HG03354 (cell line): ENCODE measurements around the gene DDOST.

ENCODE experiments used
- ATAC-seq: cut with Tn5 transposase; IDR thresholded peaks from one replicate; pipeline ENCODE4 v1.9.1; 2021; ENCODE audit warnings: mild to moderate bottlenecking; ENCODE audit not compliant: unreplicated experiment, poor library complexity, severe bottlenecking

The DDOST gene

DNA sequence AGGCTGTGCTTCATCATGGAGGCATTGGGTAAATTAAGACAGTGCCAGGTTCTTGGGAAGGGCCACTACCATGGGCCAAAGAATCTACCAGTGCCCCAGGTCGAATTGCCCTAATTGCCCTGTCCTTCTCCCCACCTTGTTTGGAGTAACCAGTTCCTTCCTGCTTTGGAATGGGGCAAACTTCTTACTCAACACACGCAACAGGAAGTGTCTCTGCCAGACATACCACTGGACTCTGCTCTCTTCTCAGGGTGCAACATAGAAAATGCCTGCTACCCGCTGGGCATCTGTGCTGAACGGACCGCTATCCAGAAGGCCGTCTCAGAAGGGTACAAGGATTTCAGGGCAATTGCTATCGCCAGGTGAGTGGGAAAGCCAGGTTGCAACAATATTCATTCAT, 56.5 kb downstream of the DDOST start:
- no peak for ATAC-seq

DNA sequence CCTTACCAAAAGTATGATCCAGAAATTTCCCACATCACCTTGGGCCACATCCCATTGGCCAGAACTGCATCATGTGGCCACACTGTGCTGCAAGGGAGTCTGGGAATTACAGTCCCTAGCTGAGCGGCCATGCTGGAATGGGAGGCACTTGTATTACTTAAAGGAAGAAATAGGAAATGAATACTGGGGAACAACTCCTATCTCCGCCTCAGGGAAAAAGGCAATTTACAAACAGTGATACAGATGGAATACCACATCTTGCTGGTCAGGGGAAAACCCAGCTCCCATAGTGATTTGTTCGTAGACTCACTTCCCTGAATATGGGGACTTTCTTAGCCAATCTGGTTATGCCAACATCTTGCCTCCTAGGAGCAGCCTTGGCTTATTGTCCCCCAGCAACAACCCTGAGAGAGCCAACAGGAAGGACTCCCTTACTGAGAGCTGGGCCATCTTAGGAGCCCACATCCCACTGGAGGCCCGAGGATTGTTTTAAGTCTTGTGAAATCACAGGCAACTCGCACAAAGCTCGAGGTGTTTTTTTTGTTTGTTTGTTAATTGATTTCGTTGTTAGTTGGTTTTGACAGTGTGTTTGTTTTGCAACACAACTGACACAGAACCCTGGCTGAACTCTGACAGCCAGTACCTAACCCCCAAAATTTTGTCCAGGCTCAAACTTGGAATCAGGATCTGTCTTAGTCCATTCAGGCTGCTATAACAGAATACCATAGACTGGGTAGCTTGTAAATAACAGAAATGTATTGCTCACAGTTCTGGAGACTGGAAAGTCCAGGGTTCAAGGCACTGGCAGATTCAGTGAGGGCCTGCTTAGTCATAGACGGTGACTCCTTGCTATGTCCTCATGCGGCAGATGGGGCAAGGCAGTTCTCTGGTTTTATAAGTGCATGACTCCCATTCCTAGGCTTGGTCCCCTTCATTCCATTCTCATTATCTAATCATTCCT, 57.4 kb downstream of the DDOST start:
- no peak for ATAC-seq

DNA sequence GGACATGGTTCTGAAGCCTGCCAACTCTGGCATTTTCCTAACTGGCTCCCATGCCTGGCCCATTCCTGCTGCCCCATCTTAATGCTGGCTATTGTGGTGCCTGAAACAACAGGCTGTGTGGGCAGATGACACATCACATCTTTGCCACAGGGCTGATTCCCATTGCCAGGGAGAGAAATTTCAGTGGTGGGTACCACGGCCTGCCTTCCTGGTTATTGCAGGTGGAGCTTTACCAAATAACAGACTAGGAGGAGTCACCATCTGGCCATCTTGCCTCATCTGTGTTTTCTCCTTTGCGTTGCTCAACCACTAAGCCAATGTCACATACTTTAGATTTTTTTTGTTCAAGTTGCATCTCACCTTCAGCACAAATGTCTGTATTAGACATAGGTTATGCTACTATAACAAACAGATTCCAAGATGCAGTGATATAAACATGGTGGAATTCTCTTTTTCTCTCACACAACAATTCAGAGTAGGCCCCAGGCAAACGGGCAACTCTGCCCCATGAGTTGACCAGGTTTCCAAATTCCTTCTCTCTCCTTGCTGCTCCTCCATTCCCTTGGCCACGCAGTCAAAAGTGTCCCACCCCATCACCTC, 58.2 kb downstream of the DDOST start:
- no peak for ATAC-seq
